GM19035 (cell line): ENCODE data around the gene SNRNP200.
A peak's percentile ranks its signal among the peaks of the same experiment; 100 is the strongest.
"Not testable (repeated sequence)": the region's sequence is repeated elsewhere in the genome, so short reads cannot be mapped to it uniquely, and the experiment has no call there.

Experiments used
- ATAC-seq: cut with Tn5 transposase; IDR thresholded peaks from one replicate; pipeline ENCODE4 v1.9.1; 2021; ENCODE audit not compliant: unreplicated experiment

Gene SNRNP200

DNA sequence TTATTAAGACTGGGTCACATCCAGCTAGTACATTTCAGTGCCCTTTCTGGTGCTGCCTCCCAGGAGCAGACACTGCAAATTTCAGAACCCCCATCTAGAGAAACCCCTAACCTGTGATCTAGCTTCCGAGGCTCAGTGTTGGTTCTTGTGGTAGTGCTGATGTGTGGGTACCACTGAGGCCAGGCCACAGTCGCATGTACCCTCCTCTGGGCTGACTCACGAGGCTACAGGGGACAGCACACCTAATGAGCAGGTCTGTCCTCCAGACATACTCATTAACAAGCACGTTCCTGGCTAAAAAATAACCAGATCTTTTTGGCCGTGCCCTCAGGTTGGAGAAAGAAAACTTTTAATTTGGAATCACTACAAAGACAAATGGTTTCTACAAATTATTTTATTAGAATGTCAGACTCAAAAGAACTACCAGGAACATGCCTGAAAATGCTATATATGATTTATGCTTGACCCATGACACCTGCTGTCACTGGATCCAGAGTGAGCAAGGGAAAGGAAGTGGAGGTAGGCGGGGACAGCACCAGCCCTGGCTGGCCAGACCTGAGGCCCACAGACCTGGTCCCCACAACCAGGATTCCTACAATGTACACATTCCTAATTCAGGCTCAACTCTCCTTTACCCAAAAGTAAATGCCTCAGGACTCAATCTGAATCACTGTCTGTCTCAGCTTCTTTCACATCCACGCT lies 30.8 kb downstream of the SNRNP200 start:
- ATAC-seq: no peak

DNA sequence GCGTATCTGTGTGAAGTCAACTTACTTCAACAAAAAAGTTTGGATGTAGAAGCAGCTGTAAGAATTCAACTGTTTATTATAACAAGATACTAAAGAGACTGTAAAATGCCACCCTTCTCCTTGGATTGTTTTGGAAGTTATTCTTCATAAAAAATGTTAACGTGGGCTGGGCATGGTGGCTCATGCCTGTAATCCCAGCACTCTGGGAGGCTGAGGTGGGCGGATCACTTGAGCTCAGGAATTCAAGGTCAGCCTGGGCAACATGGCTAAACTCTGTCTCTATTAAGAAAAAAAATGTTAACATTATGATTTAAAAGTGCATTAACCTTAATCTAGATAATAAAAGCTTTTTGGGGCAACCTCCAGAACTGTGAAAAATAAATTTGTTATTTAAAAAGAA lies 31.6 kb downstream of the SNRNP200 start:
- ATAC-seq: no peak

DNA sequence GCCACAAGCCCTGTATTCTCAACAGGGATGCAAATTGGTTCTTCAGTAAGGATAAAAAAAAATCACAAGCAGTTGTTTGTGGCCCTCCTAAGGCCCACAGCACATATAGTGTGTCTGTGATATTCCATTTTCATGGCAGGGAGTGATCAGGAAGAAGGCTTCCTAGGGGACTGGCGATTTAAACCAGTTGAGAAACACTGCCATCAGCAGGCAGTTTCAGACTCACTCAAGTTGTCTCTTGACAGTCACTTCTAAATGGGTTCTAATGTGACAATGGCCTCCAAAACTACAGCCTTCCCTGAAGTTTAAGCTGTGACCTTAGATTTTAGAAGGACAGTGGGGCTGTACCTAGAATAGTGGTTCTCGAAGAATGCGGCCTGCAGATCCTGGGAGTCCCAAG lies 33.4 kb downstream of the SNRNP200 start:
- ATAC-seq: no peak

DNA sequence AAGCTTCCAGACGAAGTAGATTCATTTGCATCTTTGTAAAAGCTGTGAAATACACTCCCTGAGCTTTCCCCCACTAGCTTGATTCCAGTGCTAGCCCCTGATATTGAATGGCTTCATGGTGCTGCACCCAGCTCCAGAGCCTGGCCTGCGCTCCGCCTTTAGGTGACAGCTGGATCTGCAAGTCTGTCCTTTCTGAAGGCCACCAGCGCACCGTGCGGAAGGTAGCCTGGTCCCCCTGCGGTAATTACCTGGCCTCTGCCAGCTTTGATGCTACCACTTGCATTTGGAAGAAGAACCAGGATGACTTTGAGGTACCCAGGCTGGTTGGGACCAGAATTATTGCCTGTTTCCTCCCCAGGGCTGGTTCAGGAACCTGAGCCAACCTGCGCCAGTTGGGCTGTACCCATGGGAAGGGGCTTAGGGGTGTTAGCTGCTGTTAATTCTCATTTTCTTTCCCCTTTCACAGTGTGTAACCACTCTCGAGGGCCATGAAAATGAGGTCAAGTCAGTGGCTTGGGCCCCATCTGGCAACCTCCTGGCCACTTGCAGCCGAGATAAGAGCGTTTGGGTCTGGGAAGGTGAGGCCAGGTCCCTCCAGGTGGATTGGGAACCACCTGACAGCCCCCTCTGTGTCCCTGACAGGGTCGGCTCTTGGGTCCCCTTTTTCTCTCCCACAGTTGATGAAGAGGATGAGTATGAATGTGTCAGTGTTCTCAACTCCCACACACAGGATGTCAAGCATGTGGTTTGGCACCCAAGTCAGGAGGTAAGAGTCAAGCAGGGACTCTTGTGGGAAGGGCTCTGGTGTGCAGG lies 38.0 kb downstream of the SNRNP200 start:
- no peak for ATAC-seq

DNA sequence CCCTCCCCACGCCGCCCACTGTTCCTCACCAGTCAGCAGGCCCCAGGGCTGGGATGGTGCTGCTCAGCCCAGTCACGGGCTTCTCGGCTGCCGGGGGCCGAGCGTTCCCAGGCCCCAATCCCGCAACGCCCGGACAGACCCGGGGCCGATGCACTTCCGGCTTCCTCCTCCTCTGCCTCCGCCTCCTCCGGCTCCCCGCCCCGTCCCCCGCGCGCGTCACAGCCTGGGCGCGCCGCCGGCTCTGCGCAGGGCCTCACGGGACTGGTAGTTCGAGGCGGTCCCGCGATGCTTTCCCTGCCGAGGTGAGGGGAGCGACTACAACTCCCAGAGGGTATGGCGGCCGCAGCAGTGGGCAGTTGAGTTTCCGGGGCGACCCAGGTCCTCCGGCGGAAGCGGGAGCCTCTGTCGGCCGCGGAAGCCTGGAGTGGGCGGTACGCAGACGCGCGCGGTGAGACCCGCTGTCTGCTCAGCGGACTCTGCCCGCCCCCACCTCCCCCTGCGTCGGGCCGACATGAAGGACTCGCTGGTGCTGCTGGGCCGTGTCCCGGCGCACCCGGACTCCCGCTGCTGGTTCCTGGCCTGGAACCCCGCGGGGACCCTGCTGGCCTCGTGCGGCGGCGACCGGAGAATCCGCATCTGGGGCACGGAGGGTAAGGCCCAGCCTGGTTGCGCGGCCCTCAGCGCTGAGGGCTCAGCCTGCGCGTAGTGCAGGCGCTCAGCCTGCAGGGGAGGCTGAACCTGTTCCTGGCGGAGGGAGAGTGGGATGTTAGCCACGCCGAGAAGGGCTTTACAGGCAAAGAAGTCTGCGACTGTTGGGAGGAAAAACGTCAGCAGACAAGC lies 39.3 kb downstream of the SNRNP200 start, which contains the start of the genes CIAO1 and TMEM127:
TSS of gene CIAO1 (plus strand) at position 386 of the 840 bp plus-strand sequence. CDS start at position 512, 126 bp downstream.
TSS of gene TMEM127 (minus strand) at position 158 of the 840 bp plus-strand sequence. CDS start 616 bp downstream, outside the sequence.
- ATAC-seq: peak; percentile 92

DNA sequence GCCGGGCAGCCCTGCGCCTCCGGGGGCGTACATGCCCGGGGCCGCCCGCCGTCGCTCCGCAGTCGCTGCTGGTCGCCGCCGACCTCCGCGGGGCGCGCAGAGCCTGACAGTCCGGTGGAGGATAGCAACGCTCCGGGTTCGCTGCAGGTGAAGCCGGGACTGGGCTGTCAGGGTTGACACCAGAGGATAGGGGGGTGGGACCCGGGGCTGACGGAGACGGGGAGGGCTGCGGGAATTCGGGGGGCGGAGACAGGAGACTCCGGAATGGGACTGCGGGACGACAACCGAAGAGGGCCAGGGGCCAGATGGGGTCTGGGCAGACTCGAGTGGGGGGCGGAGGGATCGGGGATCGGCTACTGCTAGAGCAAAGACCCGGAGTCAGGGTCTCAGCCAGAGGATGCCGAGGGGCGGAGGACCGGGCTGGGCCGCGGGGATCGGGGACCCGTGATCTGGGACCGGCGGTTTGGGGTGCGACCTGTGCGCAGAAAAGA lies 40.0 kb downstream of the SNRNP200 start:
- ATAC-seq: peak; percentile 29

DNA sequence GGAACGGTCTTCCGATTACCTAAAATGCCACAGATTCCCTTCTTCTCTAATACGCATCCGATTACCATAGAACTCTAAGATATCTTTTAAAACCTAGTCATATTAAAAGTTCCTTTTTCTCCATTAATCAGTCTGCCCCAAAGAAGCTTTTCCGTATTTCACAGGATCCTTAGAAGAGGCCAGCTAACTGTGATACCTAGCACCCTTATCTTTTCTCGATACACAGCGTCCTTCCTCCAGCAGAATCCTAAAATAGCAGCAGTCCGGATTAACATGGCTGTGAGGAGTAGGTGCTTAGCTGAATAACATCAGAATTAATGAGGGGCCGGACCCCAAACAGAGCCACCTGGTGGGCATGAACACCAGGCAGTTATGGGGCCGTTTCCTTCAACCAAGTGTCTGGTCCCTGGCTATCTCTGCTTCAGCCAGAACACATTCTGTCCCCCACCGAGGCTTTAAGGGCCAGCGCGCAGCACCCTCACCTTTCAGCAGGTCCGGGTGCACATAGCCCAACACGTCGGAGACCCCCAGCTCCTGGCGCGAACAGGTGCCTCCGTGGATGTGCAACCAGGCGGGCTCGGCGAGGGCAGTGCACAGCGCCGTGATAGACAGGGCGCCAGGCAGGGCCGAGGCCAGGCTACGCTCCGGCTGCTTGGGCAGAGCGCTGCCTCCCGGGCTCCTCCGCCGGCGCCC lies 40.5 kb downstream of the SNRNP200 start:
- peak; percentile 14 for ATAC-seq

DNA sequence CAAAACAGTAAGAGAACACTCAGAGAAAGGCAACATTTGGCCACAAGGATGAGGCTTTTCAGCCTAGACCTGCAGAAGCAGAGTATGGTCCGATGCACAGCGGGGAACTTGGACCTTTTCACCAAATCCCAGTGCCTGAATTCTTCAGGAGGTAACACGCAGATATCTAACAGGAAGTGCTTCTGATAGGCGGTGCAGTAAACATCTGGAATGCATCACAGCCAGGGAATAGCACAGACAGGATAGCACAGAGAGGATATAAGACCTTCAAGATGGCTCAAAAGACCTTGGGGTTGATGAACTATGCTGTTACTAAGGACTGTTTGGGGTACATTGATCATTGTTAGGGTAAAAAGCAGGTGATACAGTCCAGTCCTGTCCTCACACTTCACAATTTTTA lies 41.3 kb downstream of the SNRNP200 start:
- no peak for ATAC-seq

DNA sequence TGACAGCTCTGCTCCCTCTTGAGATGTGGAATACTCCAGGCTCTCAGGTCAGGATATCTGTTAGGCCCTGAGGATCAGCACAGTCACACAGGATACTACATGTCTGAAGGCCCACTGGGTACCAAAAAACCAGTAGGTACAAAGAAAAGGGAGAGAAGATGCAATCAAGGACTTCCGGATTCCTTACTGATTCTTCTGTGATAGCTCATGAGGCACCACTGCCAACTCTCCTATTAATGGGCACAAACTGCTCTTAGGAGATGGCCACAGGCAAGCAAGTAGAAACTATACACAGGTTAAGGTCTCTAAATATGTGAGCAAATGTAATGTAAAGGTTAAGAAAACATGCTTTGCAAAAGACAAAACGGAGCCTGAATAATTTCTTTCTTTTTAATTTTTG lies 43.0 kb downstream of the SNRNP200 start:
- no peak for ATAC-seq

DNA sequence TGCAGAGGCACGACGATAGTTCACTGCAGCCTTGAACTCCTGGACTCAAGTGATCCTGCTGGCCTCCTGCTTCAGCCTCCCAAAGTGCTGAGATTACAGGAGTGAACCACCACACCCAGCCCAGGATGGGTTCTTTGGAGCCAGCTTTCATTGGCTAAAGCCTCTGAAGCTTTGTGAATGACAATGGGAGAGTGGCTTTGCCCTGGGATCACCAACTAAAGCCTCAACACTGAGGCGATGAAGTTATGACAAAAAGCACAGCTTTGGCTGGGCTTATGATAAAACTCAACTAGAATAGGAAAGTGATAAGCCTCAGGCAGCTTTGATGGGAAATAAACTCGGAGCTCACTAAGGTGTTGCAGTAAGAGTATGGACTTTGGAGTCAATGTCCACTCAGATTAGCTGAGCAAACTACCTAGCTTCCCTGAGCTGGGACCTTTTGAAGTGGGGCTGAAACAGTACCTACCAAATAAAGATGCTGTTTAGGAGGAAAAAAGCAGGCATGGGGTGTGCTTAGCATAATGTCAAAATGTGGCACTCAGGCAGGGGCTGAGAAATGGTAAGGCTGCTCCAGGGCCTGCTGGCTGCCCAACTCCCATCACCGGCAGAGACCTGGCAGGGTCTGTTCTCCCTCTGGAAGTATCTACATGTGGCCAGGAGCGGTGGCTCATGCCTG lies 43.9 kb downstream of the SNRNP200 start:
- ATAC-seq: no peak

DNA sequence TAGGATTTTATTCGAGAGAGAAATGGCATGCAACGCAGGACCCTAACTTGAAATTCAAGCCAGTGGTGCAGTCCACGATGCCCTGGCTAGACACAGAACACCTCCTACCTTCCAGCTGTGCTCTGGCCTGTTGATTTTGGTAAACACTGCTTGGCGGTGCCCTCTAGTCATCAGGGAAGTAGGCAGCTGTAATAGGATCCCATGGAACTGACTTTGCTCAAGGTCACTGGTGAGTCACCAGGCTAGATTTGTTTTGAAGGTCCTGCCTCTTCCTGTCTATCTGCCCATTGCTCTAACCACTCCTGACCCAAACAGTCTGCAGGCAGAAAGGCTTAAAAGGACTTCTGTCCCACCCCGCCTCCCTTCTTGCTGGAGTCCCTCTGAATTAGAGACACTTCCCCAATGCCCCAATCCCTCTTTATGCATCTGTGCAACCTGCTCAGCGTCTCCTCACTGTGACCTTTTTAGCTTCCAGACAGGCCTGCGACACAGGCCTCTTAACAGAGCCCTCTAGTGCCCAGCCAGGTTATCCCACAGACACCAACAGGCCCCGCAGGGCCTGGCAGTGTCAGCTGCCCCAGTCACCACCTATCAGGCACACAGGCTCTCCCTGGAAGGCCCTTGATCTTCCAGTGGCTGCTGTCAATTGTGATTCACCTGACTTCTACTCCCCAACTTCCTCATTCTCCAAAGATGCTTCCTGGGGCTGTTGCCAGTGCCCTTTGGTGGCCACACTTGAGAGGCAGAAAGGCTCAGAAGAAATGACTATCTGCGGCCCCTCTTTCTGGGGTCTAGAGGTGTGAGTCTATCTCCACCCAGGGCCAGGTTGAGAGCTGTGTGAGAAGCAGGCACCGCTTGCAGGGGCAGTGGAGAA lies 44.7 kb downstream of the SNRNP200 start:
- peak; percentile 40 for ATAC-seq

DNA sequence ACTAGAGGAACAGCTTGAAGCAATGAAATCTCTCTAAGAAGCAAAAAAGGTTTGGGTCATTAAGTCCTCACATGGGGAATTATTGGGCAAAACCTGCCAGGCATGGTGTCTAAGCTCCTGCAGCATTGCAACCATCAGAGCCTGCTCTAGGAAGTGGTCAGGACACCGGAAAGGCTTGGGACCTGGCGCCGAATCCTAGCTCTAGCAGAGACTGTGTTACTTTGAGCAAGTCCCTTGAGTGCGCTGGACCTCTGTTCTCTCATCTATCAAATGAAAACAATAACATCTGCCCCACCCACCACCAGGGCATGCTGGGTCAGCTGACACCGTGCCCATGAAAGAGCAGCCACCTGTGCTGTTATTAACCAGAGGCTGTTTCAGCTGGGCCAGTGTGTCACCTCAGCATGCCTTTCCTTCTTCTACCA lies 45.8 kb downstream of the SNRNP200 start:
- no peak for ATAC-seq

DNA sequence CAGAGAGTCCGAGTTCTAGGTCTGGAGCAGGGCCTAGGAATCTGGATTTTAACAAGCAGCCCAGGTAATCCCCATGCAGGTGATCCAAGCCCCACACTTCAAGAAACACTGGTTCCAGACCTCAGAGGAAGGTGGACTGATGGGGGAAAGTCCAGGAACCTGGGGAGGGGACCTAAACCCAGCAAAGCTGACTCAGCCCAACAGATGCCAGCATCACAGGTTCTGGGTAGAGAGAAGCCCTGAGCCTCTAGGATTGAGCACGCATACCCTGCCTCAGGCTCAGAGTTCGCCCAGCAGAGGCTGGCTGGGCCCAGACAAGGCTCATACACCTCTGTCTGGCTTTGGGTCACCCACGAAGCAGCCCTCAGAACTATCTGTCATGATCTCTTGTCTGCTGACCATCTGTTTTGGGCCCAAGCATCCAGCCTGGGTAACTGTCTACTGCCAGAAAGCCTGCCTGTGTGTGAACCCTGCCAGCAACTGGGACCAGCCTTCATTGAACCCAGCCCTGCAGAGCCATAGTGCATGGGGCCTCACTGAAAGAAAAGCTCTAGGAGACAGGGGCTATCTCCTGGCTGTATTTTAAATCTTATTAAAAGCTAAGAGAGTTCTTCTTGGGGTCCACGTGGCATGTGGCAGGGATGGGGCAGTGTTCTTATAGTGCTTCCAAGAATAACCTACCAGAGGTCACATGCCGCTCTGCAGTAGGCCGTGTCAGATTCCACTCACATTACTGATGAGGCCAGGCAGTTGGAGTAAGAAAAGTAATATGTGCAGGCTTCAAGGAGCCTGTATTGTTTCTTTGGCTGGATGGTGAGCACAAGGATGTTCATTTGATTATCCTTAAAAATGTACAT lies 47.0 kb downstream of the SNRNP200 start:
- no peak for ATAC-seq

DNA sequence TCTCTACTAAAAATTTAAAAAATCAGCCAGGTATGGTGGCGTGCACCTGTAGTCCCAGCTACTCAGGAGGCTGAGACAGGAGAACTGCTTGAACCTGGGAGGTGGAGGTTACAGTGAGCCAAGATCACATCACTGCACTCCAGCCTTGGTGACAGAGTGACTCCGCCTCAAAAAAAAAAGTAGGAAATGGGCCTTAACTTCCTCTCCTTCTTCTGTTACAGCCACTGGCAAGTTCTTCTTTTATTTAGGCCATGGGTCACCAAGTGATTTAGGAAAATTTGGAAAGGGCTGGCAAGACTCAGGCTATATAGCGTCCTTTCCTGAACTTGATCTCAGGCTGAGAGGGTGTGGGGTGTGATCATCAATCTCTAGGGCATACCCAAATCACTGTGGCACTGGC lies 47.6 kb downstream of the SNRNP200 start:
- not testable (repeated sequence) for ATAC-seq

DNA sequence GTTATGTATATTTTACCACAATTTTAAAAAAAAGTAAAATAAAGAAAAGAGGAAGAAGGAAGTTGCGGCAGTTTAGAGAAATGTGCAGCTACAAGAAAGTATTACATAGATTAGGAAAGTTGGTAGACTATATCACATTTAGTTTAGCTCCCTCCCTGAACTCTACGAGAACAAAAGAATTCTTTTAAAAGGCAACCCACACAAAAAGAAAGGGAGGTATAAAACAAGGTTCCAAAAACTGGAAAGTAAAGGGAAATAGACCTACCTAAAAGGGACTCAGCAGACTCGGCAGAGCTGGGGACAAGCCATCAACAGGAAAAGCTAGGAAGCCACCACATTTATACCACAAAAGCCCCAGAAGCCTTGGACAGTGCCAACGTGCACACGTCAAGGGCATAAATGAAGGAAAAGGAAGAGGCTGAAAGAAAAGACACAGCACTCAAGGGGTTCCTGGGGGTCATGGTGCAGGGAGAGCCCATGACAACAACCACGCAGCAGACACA lies 48.7 kb downstream of the SNRNP200 start:
- ATAC-seq: no peak

DNA sequence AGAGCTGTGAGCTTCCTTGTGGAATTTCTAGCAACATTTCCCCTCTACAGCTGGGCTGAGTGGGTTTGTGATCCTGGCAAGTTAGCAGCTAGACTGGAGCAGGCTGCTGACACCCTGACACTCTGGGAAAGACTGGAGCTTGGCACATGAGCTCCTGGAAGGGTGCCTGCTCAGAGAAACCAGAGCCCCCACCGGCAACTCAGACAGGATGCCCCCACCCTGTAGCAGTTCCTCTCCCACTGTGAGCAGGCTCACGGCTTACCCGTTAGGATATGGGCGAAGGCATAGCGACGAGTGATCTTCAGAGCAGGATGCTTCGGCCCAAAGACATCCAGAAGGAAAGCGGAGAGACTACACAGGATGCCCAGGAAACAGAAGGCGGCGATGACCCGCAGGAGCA lies 50.8 kb downstream of the SNRNP200 start:
- ATAC-seq: no peak

DNA sequence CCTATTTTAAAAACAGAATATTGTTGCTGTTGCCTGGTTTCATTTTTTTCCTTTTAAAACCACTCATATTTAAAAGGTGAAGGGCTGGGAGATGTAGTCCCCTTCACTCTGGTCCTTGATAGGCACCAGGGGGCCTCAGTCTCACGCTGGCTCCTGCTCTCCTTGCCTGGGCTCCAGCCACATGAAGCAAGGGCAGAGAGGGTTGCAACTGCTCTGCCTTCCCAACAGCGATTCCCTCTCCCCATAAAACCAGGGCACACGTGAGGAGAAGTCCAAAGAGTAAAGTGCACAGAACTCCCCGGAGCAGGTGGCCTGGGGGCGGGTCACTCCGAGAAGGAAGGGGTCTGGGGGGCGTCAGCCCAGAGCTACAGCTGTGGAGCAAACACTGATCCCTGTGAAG lies 52.3 kb downstream of the SNRNP200 start:
- no peak for ATAC-seq

DNA sequence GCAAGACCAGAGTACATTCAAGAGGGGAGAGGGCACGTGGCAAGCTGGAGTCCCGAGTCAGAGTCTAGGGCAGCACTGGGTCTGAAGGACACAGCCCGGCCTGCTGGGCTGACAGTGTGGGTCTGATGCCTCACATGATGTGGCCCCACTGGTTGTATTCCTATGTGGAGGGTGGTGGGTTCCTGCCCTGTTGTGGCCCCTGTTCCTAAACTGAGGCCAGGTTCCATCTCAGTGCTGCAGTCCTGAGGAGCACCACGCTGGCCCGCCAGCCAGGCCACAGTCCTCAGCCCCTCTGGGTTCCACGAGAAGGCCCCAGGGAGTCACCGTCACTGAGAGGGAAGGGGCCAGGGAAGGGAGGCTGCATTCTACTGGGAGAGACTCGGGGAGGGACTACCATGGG lies 52.8 kb downstream of the SNRNP200 start:
- ATAC-seq: no peak
